Measurements from ENCODE around the gene STAB2. TPM values are rescaled to one million over a fixed set of nuclear protein-coding genes. Genes with fewer than 3 reads are reported as not detected.

Gene STAB2
- total RNA-seq, 1 donor from 2014 or later: 0.03 TPM

GRCh38 chr12:103727638-103728037, 140.6 kb downstream of the STAB2 start:
- H3K9me3 ChIP-seq (replicated peaks): peaks cover 12% of the 10 kb centered on the region
- no peaks in the 10 kb centered on the region for H3K4me1 ChIP-seq
- no peak overlapping the region for H3K27ac ChIP-seq (replicated peaks)
- H3K36me3 ChIP-seq: no peaks in the 10 kb centered on the region
- intact Hi-C loops (cut with micrococcal nuclease): no loop called here
- no peak overlapping the region for H3K4me3 ChIP-seq
- TF ChIP-seq CTCF (IDR thresholded peaks at IDR 0.05; ENCODE audit: borderline replicate concordance): no peak
- no peak for DNase-seq
- H3K27me3 ChIP-seq (ENCODE audit: low read depth): no peaks in the 10 kb centered on the region

GRCh38 chr12:103728323-103728722, 141.2 kb downstream of the STAB2 start:
- Histone ChIP-seq H3K4me1 (no peaks in the 10 kb centered on the region), H3K27ac (replicated peaks) (no peak overlapping the region), H3K4me3 (no peak overlapping the region), H3K27me3 (ENCODE audit: low read depth) (no peaks in the 10 kb centered on the region), H3K9me3 (replicated peaks) (peaks cover 12% of the 10 kb centered on the region), H3K36me3 (no peaks in the 10 kb centered on the region)
- TF ChIP-seq CTCF (IDR thresholded peaks at IDR 0.05; ENCODE audit: borderline replicate concordance): no peak
- intact Hi-C loops (cut with micrococcal nuclease): no loop called here
- no peak for DNase-seq

GRCh38 chr12:103729499-103729898, 142.4 kb downstream of the STAB2 start:
- no peak for TF ChIP-seq CTCF (IDR thresholded peaks at IDR 0.05; ENCODE audit: borderline replicate concordance)
- DNase-seq: no peak
- no peak overlapping the region for H3K27ac ChIP-seq (replicated peaks)

GRCh38 chr12:103731539-103731938, 144.5 kb downstream of the STAB2 start:
- intact Hi-C loops (cut with micrococcal nuclease): no loop called here
- Histone ChIP-seq H3K36me3 (no peaks in the 10 kb centered on the region), H3K4me3 (no peak overlapping the region), H3K27me3 (ENCODE audit: low read depth) (no peaks in the 10 kb centered on the region), H3K27ac (replicated peaks) (no peak overlapping the region), H3K9me3 (replicated peaks) (peaks cover 12% of the 10 kb centered on the region), H3K4me1 (no peaks in the 10 kb centered on the region)
- DNase-seq: no peak
- TF ChIP-seq CTCF (IDR thresholded peaks at IDR 0.05; ENCODE audit: borderline replicate concordance): no peak

More at GRCh38 chr12:103729499-103729898, 142.4 kb downstream of the STAB2 start:
- Histone ChIP-seq H3K36me3 (no peaks in the 10 kb centered on the region), H3K4me1 (no peaks in the 10 kb centered on the region), H3K27me3 (ENCODE audit: low read depth) (no peaks in the 10 kb centered on the region), H3K4me3 (no peak overlapping the region), H3K9me3 (replicated peaks) (peaks cover 12% of the 10 kb centered on the region)
- intact Hi-C loops (cut with micrococcal nuclease): no loop called here

GRCh38 chr12:103734863-103735262, 147.8 kb downstream of the STAB2 start:
- intact Hi-C loops (cut with micrococcal nuclease): no loop called here
- H3K4me1 ChIP-seq: peaks cover 3% of the 10 kb centered on the region
- no peak overlapping the region for H3K27ac ChIP-seq (replicated peaks)
- no peak for TF ChIP-seq CTCF (IDR thresholded peaks at IDR 0.05; ENCODE audit: borderline replicate concordance)
- no peaks in the 10 kb centered on the region for H3K27me3 ChIP-seq (ENCODE audit: low read depth)
- H3K9me3 ChIP-seq (replicated peaks): peaks cover 12% of the 10 kb centered on the region
- no peak for DNase-seq
- no peaks in the 10 kb centered on the region for H3K36me3 ChIP-seq
- H3K4me3 ChIP-seq: no peak overlapping the region

GRCh38 chr12:103735291-103735690, 148.2 kb downstream of the STAB2 start:
- H3K4me3 ChIP-seq: no peak overlapping the region
- no peaks in the 10 kb centered on the region for H3K27me3 ChIP-seq (ENCODE audit: low read depth)
- no peak overlapping the region for H3K27ac ChIP-seq (replicated peaks)
- H3K9me3 ChIP-seq (replicated peaks): peaks cover 12% of the 10 kb centered on the region
- no peaks in the 10 kb centered on the region for H3K36me3 ChIP-seq
- DNase-seq: no peak
- TF ChIP-seq CTCF (IDR thresholded peaks at IDR 0.05; ENCODE audit: borderline replicate concordance): no peak
- intact Hi-C loops (cut with micrococcal nuclease): no loop called here
- peaks cover 4% of the 10 kb centered on the region for H3K4me1 ChIP-seq
